HG03521 (cell line): ENCODE measurements around the gene DUOX2.
"Not testable (repeated sequence)": the region's sequence is repeated elsewhere in the genome, so short reads cannot be mapped to it uniquely, and the experiment has no call there.

ENCODE experiments used
- ATAC-seq: cut with Tn5 transposase; IDR thresholded peaks from one replicate; pipeline ENCODE4 v1.9.1; 2021; ENCODE audit warnings: mild to moderate bottlenecking, moderate library complexity; ENCODE audit not compliant: unreplicated experiment

DUOX2 gene

GRCh38 chr15:45139770-45140169 is 25.8 kb upstream of the DUOX2 start:
- ATAC-seq, result no peak

DNA sequence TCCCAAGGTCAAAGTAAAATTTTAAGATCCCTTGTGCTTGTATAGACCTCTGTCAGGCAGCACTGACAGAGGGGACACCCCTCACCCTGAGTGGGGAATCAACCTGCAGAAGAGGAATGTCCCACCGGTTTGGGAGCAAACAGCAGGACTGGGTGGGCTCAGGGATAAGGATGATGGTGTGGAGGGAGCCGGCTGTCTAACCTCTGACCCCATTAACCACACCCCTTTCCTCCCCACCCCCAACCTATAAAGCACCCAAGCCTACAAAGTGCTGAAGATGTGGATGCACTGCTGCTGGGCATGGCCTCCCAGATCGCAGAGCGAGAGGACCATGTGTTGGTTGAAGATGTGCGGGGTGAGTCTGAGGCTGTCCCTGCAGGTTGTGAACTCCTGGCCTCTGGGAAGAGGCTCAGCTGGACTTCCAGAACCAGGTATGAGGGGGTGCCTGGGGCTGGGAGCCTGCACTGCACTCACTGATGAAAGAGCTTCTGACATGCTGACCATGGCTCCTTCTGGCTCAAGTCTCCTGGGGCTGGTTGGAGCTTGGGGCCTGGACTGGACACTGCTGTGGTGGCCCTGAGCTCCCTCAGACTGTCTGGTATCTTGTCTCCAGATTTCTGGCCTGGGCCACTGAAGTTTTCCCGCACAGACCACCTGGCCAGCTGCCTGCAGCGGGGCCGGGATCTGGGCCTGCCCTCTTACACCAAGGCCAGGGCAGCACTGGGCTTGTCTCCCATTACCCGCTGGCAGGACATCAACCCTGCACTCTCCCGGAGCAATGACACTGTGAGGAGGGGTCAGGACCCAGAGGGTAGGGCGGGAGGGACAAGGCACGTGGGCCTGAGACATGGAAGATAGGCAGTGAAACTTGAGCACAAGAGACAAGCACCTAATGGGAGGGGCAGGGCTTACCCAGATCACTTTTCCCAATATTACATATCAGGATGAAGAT is 25.1 kb upstream of the DUOX2 start:
- no peak for ATAC-seq

- ATAC-seq, result no peak
These were observed 23.7 kb upstream of the DUOX2 start for GRCh38 chr15:45137703-45138102.

DNA sequence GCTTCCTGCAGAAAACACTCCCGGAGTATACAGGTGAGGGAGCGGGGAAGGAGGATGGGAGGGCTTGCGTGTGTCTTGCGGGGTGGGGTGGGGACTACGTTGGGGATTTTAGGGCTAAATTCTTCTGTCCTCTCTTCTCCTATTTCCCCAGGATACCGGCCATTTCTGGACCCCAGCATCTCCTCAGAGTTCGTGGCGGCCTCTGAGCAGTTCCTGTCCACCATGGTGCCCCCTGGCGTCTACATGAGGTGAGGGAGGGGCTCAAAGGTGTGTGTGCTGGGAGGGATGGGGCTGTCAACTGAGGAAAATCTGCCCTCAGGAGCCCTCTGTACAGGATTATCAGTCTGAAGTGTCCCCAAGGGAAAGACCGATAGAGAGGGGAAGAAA is 22.4 kb upstream of the DUOX2 start:
- no peak for ATAC-seq

DNA sequence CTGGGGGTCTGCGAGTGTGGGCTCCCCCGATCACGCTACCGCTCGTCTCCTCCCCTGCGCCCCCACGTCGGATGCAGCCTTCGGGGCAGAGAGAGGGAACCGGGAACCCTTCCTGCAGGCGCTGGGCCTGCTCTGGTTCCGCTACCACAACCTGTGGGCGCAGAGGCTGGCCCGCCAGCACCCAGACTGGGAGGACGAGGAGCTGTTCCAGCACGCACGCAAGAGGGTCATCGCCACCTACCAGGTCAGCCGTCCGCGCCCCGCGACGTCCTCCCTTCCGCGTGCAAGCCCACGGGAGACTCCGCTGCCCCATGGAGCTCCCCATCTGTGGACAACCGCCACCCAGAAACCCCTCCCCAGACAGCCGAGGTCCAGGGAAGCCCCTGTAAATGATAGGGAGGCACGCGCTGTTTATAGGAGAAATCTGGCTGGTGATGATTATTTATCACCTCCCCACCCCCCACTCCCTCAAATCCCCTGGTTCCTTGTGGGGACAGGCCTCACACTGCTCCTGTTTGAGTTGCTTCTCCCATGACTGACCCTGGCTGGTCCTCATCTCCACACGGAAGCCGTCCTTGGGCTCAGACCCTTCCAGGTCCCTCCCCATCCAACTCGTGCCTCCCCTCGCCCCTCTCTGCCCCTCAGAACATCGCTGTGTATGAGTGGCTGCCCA is 21.9 kb upstream of the DUOX2 start:
- ATAC-seq, result not testable (repeated sequence)

- ATAC-seq, result no peak
These were observed 21.0 kb upstream of the DUOX2 start for GRCh38 chr15:45134682-45135604.

DNA sequence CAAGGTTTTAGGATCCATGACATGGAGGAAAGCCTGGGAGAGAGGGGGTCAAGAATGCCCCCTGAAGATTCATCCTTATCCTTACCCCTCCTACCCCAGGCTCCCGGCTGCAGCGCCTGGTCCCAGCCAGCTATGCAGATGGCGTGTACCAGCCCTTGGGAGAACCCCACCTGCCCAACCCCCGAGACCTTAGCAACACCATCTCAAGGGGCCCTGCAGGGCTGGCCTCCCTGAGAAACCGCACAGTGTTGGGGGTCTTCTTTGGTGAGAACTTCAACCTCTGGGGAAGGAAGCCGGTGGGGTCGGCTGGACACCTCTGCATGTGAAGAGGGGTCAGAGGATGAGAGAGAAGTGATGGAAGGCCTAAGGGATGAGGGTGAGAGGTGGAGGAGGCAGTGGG is 20.1 kb upstream of the DUOX2 start:
- no peak for ATAC-seq

- ATAC-seq, result no peak
These were observed 19.6 kb upstream of the DUOX2 start for GRCh38 chr15:45133561-45133920.

- no peak for ATAC-seq
These were observed 19.0 kb upstream of the DUOX2 start for GRCh38 chr15:45132844-45133560.

DNA sequence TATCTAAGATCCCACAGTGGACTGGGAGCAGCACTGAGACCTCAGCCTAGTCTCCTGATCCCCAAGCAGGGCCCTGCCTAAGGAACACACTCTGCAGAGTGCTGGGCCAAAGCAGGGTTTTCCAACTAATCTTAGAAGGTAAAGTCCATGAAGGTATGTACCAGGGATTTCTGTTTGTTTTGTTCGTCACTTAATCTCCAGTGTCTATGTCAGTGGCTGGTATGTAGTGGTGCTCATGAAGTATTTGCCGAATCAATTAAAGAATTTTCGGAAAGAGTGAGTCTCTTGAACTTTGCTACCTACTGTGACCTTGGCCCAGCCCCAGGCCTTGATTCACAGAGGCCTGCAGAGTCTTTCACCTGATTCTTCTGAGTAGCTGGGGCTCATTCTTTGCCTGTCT is 17.5 kb upstream of the DUOX2 start:
- ATAC-seq, result no peak

DNA sequence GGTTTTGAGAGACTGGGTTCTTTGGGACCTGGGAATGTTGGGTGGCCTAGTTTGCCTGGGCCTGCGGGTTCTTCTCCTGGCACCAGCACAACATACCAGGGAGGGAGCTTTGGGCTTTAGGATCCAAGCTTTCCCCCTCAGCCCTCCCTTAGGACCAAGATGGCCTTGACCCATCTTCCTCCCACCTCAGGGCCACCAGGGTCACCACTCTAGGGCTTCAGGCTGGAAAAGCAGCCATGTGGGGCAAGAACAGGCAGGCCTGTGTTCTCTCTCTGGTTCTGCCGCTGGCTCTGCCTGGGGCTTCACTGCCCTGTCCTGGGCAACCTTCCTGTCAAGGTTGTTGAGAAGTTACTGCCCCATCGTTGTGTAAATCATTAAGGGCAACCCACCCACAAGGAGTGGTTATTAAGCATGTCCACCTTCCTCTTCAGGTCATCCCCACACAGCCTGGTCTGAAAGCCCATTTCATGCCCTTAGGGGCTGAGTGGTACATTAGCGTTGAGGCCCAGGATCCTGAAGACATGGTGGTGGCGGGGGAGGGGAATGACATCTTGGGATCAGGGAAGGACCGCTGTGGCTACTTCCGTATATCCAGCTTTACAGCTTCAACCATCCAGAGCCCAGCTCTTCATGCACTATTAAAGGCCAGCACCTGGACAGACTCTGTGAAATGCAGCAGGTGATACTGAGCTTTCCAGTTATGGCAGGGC is 16.5 kb upstream of the DUOX2 start:
- ATAC-seq, result no peak

DNA sequence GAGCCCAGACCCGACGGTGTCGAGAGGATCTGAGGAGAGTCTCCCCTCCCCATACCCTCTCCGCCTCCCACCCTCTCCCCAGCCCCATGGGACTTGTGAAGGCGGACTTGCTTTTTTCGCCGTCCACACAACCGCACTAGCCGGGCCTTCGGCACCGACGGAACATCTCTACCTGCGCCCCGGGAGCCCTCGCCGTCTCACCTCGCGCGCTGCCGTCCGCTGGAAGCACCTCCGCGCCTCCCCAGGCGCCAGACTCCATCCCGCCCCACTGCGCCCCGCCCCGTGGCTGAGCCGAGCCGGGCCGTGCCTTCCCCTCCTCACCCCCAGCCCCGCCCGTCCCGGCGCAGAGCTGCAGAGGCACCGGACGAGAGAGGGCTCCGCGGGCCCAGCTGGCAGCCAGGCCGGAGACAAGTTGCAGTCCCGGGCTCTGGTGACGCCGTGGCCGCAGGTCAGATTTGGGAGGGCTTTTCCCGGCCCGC is 15.7 kb upstream of the DUOX2 start, which contains the start of the genes DUOX1 and DUOXA1:
Gene DUOX1, plus strand, starts transcription at position 344 of the 479 bp plus-strand sequence. CDS start 1,973 bp downstream, outside the sequence.
Gene DUOXA1, minus strand, starts transcription at position 229 of the 479 bp plus-strand sequence. CDS start 6,865 bp downstream, outside the sequence.
- ATAC-seq, result no peak

- no peak for ATAC-seq
These were observed 15.1 kb upstream of the DUOX2 start for GRCh38 chr15:45128971-45129639.

DNA sequence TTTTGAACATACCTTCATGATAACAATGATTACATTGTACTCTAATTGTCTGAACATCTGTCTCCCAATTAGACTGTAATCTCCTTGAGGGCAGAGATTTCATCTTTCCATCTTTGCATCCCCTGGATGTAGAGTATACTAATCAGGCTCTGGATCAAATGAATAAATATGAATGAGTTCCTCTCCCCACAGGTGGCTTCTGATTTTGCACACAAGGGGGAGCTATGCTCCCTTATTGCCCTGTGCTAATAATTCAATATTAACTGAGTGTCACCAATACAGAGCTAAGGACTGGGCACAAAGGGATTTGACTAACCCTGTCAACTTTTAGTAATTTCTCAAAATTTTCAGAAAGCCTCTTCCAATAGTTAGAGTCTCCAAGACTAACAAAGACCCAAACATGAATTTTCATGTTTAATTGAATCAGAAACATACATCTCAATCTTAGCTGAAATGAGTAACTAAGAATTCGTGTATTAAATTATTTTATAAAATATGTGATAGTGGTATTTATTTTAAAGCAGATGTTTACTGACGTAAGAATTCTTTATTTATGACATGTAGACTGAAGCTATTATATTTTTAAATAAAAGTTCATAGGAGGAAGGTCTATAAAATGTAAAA is 12.7 kb upstream of the DUOX2 start:
- ATAC-seq, result no peak

DNA sequence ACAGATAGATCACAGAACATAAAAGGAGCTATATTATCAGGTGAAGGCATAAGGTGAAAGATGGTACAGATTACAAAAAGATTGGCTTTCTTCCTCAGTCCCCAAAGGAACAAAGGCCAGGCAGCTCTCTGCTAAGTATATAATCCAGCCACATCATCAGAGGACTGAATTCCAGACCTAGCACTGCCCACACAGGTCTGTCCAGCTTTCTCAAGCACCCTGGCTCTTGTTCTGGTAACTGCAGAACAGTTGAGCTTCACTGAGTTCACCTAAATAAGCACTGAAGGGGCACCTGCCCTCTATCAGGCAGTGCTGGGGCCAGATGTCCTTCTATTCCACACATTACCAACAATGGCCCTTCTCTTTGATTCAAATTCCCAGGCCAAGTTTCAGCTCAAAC is 9.4 kb upstream of the DUOX2 start:
- no peak for ATAC-seq

DNA sequence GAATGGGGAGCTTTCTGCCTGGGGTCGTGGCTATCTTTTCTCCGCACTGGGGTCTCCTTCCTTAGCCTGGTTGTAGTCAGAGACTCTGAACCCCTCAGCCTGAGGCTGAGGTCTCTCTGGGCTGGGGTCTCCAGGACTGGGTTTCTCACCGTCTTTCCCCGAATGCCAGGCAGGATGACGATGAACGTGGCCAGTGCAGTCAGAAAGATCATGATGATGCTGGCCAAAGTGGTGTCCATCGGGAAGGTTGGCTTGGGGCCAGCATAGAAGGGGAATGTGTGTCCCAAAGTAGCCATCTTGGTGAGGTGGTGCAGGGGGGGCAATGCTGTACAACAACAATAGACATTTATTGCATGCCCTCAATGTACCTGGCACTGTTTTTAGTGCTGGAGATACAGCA is 8.7 kb upstream of the DUOX2 start:
- no peak for ATAC-seq

- no peak for ATAC-seq
These were observed 7.9 kb upstream of the DUOX2 start for GRCh38 chr15:45121706-45122417.

DNA sequence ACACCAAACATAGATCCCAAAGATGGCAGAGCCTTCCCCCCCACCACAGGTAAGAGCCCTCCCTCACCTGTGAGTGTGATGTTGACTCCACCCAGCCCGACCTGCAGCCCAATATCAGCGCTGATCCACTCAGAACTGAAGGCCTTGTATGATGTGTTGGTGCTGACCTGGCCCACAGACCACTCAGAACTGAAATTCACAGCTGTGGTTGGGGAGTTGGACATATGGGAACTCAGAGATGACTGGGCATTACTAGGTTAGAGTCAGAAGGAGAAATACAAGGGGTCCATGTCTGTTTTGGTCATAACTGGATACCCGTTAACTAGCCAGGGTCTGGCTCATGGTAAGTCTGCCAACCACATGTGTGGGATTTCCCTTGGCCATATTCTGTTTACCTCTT is 7.0 kb upstream of the DUOX2 start:
- ATAC-seq, result no peak
